Gastroesophageal sphincter (tissue), 3 donors: ENCODE results near the gene WWC2.

ENCODE experiments used
- CTCF ChIP-seq, 4 experiments: fragments of 200-600 bp in 2 of 4; fragments of 450-650 bp in 2 of 4; sonication (generic) in 1 of 4; IDR thresholded peaks; one replicate each; pipeline ENCODE4 v1.5.1; 2017 to 2019; ENCODE audit warnings: antibody characterized with exemption in 4 of 4, mild to moderate bottlenecking in 2 of 4, moderate library complexity in 2 of 4
- EP300 ChIP-seq: sonication (generic); formaldehyde crosslinking; IDR thresholded peaks from one replicate; pipeline ENCODE4 v1.6.1; 2017; ENCODE audit warnings: antibody characterized with exemption, mild to moderate bottlenecking
- POLR2A ChIP-seq, 2 donors: fragments of 450-650 bp; IDR thresholded peaks; one replicate each; pipeline ENCODE4 v1.6.1; 2017; ENCODE audit warnings: antibody characterized with exemption in 2 of 2, mild to moderate bottlenecking in 2 of 2, moderate library complexity in 1 of 2

DNA sequence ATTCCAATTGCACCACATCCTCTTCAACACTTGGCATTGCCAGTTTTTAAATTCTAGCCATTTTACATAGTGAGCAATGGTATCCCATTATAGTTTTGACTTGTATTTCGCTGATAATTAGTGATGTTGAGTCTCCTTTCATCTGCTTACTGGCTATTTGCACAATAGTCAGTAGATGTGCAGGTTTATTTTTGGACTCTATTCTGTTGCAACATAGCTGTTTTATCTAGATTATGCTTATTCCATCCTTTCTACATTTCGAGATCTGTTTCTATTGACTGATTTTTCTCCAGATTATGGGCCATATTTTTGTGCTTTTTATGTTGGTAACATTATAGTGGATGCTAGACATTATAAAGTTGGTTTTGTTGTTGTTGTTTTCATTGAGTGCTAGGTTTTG is 106.1 kb downstream of the WWC2 start:
- TF ChIP-seq CTCF (IDR thresholded peaks at IDR 0.05) (no peak), EP300 (no peak), POLR2A (IDR thresholded peaks at IDR 0.05) (no peak)
